ENCODE measurements around the gene IDH1.

The IDH1 gene

DNA sequence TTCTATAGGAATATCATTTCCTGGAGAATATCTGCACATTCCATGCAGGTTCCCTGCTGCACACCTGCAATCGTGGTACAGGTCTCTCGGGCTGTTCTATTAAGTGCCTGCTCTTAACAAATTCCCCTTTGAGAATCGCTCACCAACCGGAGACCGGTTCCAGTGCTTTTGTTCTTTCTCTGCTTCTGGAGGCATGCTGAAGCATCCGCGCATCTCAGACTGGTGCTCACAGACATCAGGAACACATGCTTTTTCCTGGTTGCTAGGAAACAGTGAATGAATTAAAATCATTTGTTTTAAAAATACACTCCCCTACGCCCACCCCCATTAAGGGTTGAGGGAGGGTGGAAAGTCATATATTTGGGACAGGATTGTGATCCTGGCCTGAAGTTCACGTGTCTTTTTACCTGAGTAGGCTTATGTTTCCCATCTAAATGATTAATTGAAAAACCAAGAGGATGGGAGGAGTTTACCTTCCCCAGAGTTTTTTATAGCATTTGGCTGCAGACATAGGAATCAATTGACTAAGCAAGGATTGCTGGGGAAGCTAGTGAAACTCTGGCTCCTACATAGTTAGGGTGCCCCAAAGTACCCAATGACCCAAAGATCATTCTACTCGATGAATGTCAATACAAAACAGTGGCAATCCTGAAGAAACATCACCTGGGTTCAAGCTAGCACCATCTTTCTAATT is 64.9 kb downstream of the IDH1 start, which contains the start of gene C2orf80:
TSS of gene C2orf80 (minus strand) at position 221 of the 694 bp plus-strand sequence. CDS start 3,044 bp downstream, outside the sequence.
- H3K36me3 ChIP-seq (ENCODE audit: control insufficient read depth, low read length) = no peaks in the 10 kb centered on the region
- no peaks in the 10 kb centered on the region for H3K79me2 ChIP-seq (ENCODE audit: control insufficient read depth, low read length)
- H3K9me2 ChIP-seq (replicated peaks; ENCODE audit: control insufficient read depth, low read length) = no peaks in the 10 kb centered on the region
- H3K27me3 ChIP-seq (ENCODE audit: control insufficient read depth, low read length) = 0 out of 2 replicates have a peak, but pooled peaks cover 5% of the 10 kb centered on the region
- H4K20me1 ChIP-seq (ENCODE audit: control insufficient read depth, insufficient read depth, low read depth, low read length) = no peaks in the 10 kb centered on the region
- TF ChIP-seq, protein P1, sequence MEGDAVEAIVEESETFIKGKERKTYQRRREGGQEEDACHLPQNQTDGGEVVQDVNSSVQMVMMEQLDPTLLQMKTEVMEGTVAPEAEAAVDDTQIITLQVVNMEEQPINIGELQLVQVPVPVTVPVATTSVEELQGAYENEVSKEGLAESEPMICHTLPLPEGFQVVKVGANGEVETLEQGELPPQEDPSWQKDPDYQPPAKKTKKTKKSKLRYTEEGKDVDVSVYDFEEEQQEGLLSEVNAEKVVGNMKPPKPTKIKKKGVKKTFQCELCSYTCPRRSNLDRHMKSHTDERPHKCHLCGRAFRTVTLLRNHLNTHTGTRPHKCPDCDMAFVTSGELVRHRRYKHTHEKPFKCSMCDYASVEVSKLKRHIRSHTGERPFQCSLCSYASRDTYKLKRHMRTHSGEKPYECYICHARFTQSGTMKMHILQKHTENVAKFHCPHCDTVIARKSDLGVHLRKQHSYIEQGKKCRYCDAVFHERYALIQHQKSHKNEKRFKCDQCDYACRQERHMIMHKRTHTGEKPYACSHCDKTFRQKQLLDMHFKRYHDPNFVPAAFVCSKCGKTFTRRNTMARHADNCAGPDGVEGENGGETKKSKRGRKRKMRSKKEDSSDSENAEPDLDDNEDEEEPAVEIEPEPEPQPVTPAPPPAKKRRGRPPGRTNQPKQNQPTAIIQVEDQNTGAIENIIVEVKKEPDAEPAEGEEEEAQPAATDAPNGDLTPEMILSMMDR (IDR thresholded peaks at IDR 0.05; ENCODE audit: low read depth, low read length, poor library complexity, severe bottlenecking) = no peak
- no peak for TF ChIP-seq EZH2phosphoT487 (IDR thresholded peaks at IDR 0.05; ENCODE audit: borderline replicate concordance, low read length)
- no peak within 1 kb of the TSS for H3K4me3 ChIP-seq (ENCODE audit: low read length)
- H3K9me3 ChIP-seq (ENCODE audit: control insufficient read depth, insufficient read depth, low read length) = no peaks in the 10 kb centered on the region
- H3K4me1 ChIP-seq (ENCODE audit: control insufficient read depth, low read length) = no peaks in the 10 kb centered on the region
- H3K27ac ChIP-seq (ENCODE audit: low read depth, low read length) = no peak within 1 kb of the TSS
- H3F3A ChIP-seq (ENCODE audit: control insufficient read depth, insufficient read depth) = no peaks in the 10 kb centered on the region
- no peak within 1 kb of the TSS for H3K4me2 ChIP-seq (ENCODE audit: low read length)

DNA sequence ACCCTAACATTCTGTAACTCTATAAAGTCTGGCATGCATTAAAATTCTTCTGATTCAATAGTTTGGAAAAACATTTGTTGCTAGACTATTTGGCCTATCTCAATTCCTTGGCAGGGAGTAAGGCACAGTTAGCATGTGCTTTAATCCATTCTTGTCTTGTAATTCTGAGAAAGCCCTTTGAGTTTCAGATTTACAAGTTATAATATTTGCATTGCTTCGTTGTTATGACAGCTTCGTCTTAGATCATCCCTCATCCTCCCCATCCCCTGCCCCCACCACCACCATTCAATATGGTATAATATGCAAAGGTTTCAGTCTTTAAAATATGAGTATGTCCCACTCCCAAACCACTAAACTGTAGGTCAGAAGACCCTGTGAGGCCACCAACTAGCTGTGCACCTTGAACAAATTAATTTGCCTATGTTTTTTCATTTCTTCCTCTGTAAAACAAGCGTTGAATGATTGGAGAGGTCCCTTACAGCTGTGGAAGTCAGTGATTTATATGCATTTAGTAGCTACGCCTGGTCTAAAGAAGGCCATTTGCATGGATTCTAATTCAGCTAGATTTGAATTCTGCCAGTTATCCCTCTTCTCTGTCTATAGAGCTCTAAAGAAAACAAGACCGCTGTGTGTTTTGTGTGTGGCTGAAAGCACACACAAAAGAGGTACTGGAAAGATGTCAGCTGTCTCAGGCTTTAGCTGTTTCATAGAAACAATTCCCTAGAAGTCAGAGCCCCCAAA is 65.6 kb downstream of the IDH1 start:
- TF ChIP-seq, protein P1 (IDR thresholded peaks at IDR 0.05; ENCODE audit: low read depth, low read length, poor library complexity, severe bottlenecking) = no peak
- TF ChIP-seq EZH2phosphoT487 (IDR thresholded peaks at IDR 0.05; ENCODE audit: borderline replicate concordance, low read length) = no peak

DNA sequence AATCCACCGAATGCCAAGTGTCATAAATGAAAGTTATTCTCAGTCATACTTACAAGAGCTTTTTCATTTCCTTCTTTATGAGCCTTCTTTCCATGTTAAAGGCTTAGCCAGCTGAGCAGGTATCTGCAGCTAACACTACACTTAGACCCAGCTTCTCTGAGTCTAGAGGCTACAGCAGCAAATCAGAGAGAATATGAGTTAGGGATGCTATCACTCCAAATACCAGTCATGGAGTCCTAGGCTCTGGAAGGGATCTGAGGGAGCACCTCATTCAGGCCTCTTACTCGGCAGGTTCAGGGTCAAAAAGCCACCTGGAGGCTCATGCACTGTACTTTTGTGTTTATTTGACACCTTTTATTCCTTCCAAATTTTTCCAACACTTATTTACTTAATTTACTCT is 68.0 kb downstream of the IDH1 start:
- no peak overlapping the region for H3K27ac ChIP-seq (ENCODE audit: low read depth, low read length)
- no peaks in the 10 kb centered on the region for H3F3A ChIP-seq (ENCODE audit: control insufficient read depth, insufficient read depth)
- no peak for TF ChIP-seq EZH2phosphoT487 (IDR thresholded peaks at IDR 0.05; ENCODE audit: borderline replicate concordance, low read length)
- TF ChIP-seq, protein P1 (IDR thresholded peaks at IDR 0.05; ENCODE audit: low read depth, low read length, poor library complexity, severe bottlenecking) = no peak
- no peaks in the 10 kb centered on the region for H4K20me1 ChIP-seq (ENCODE audit: control insufficient read depth, insufficient read depth, low read depth, low read length)
- no peaks in the 10 kb centered on the region for H3K9me2 ChIP-seq (replicated peaks; ENCODE audit: control insufficient read depth, low read length)
- peaks cover 23% of the 10 kb centered on the region for H3K27me3 ChIP-seq (ENCODE audit: control insufficient read depth, low read length)
- H3K4me1 ChIP-seq (ENCODE audit: control insufficient read depth, low read length) = no peaks in the 10 kb centered on the region
- no peaks in the 10 kb centered on the region for H3K36me3 ChIP-seq (ENCODE audit: control insufficient read depth, low read length)
- H3K9me3 ChIP-seq (ENCODE audit: control insufficient read depth, insufficient read depth, low read length) = no peaks in the 10 kb centered on the region
- no peak overlapping the region for H3K4me2 ChIP-seq (ENCODE audit: low read length)
- H3K79me2 ChIP-seq (ENCODE audit: control insufficient read depth, low read length) = no peaks in the 10 kb centered on the region
- no peak overlapping the region for H3K4me3 ChIP-seq (ENCODE audit: low read length)

More for the DNA sequence above, 65.6 kb downstream of the IDH1 start:
- no peaks in the 10 kb centered on the region for H3K9me3 ChIP-seq (ENCODE audit: control insufficient read depth, insufficient read depth, low read length)
- H3K79me2 ChIP-seq (ENCODE audit: control insufficient read depth, low read length) = no peaks in the 10 kb centered on the region
- no peak overlapping the region for H3K27ac ChIP-seq (ENCODE audit: low read depth, low read length)
- H3K4me2 ChIP-seq (ENCODE audit: low read length) = no peak overlapping the region
- no peaks in the 10 kb centered on the region for H3K4me1 ChIP-seq (ENCODE audit: control insufficient read depth, low read length)
- H3F3A ChIP-seq (ENCODE audit: control insufficient read depth, insufficient read depth) = no peaks in the 10 kb centered on the region
- no peaks in the 10 kb centered on the region for H3K36me3 ChIP-seq (ENCODE audit: control insufficient read depth, low read length)
- H3K27me3 ChIP-seq (ENCODE audit: control insufficient read depth, low read length) = peaks cover 9% of the 10 kb centered on the region; the same call in 1 of the 2 replicates
- no peak overlapping the region for H3K4me3 ChIP-seq (ENCODE audit: low read length)
- H4K20me1 ChIP-seq (ENCODE audit: control insufficient read depth, insufficient read depth, low read depth, low read length) = no peaks in the 10 kb centered on the region
- H3K9me2 ChIP-seq (replicated peaks; ENCODE audit: control insufficient read depth, low read length) = no peaks in the 10 kb centered on the region
